GM18526 (cell line): ENCODE measurements around the gene B3GNT5.

Experiments used
- POLR2A ChIP-seq: IDR thresholded peaks from 3 replicates; pipeline ENCODE4 v1.6.1; 2011; ENCODE audit not compliant: insufficient read length; ENCODE audit errors: extremely low read depth

B3GNT5 gene

DNA sequence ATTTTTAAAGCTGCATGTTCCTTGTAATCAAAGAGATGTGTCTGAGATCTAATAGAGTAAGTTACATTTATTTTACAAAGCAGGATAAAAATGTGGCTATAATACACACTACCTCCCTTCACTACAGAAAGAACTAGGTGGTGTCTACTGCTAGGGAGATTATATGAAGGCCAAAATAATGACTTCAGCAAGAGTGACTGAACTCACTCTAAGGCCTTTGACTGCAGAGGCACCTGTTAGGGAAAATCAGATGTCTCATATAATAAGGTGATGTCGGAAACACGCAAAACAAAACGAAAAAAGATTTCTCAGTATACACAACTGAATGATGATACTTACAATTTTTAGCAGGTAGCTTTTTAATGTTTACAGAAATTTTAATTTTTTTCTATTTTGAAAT lies 19.1 kb downstream of the B3GNT5 start:
- TF ChIP-seq POLR2A, result no peak

DNA sequence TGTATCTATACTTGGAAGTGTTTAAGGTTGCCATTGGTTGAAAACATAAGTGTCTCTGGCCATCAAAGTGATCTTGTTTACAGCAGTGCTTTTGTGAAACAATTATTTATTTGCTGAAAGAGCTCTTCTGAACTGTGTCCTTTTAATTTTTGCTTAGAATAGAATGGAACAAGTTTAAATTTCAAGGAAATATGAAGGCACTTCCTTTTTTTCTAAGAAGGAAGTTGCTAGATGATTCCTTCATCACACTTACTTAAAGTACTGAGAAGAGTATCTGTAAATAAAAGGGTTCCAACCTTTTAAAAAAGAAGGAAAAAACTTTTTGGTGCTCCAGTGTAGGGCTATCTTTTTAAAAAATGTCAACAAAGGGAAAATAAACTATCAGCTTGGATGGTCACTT lies 19.7 kb downstream of the B3GNT5 start:
- no peak for TF ChIP-seq POLR2A

DNA sequence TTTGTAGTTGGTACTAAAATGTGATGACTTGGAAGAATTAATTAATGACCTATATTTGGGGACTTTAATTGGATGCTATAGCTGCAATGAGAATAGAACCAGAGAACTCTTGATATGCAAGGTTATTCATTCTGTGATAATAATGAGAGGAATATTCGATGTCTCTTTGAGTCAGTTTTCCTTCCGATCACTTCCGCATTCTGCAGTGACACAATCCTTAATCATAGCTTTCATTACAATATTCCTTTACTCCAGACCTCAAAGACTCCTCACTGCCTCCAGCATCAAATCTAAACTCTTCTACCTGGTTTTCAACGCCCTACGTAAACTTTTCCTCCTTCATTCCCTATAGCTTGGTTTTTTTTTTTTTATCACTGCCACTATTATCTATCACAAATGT lies 21.6 kb downstream of the B3GNT5 start:
- TF ChIP-seq POLR2A, result no peak

DNA sequence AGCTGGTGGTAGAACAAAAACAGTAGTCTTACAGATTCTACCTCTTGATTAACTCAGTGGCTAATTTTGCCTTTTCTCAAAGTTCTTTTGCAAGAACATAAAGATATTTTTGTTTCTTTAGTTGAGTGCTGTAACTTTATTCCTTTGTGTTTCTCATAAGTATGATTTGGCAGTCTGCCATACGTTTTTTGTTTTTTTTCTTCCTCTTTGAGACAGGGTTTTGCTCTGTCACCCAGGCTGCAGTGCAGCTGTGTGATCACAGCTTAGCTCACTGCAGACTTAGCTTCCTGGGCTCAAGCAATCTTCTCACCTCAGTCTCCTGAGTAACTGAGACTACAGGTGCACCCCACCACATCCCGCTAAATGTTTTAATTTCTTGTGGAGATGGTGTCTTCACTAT lies 22.4 kb downstream of the B3GNT5 start:
- no peak for TF ChIP-seq POLR2A

DNA sequence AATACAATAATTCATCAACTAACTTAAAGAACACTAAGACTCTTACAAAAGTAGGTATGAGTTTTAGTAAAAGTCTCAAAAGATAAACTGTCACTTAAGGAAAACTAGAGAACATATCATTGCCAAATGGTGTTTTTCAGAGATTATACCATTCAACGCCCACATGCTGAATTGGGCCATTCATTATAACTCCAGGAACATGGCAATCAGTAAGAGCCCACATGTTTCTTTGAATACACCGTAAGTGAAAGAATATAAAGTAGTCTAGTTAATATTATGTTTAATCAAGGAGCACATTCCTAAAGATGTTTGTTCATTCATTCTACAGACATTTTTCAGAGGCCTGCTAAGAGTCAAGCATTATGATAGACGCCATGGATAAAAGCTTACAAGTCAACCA lies 22.9 kb downstream of the B3GNT5 start:
- TF ChIP-seq POLR2A, result no peak

DNA sequence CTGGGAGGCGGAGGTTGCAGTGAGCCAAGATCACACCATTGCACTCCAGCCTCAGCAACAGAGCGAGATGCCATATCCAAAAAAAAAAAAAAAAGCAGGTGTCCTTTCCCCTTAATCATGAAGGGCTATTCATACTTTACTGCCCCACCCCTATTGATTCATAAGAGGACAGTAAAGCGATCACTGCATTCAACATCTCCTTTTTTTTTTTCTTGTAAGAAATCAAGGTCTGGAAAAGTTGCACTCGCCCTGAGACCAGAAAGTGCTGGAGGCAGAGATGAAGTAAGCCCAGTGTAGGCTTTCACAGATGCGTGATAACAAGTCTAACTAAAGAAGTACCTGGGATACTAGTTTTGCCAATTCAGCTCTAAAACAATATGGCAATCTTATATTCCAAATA lies 24.2 kb downstream of the B3GNT5 start:
- TF ChIP-seq POLR2A, result no peak

DNA sequence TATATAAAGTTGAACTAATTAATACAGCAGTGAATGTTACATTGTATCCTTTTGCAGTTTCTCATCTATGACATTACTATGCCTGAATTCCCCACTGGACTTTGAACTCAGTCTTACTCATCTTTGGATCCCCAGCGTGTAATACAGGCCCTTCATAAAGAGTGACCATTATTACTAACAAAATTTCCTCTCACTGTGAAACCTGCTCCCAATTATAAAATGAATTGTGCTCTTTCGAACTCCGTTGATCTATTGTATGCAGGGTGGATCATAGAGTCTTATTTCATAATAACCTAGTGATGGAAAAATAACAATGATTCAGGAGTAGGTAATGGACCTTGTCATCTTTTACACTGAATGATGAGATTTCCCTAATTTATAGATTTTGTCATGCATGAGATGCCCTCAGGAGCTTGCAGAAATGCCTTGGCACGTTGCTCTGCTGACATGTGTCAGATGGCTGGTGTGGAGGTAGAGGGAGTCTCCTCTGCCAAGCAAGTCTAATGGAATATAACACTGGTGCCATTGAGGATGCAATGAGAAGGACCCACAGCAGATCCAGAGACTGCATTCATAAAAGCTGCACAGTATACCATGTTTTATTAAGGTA lies 25.5 kb downstream of the B3GNT5 start:
- TF ChIP-seq POLR2A, result no peak

DNA sequence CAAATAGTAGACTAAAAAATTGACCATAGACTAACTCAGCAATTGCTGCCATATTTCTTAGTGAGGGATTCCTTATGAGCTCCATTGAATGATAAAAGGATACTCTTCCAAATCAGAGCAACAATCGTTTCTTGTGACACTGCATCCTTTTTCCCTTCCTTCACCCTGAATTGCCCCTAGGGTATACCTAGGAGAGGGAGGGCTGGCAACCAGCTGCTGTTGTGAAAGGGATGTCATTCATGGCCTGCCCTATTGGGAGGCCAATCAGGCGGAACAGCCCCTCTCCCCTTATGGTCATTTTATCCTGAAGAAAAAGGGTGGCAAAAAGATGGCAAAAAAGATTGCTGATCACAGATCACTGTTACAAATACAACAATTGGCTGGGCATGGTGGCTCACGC lies 26.3 kb downstream of the B3GNT5 start:
- no peak for TF ChIP-seq POLR2A

DNA sequence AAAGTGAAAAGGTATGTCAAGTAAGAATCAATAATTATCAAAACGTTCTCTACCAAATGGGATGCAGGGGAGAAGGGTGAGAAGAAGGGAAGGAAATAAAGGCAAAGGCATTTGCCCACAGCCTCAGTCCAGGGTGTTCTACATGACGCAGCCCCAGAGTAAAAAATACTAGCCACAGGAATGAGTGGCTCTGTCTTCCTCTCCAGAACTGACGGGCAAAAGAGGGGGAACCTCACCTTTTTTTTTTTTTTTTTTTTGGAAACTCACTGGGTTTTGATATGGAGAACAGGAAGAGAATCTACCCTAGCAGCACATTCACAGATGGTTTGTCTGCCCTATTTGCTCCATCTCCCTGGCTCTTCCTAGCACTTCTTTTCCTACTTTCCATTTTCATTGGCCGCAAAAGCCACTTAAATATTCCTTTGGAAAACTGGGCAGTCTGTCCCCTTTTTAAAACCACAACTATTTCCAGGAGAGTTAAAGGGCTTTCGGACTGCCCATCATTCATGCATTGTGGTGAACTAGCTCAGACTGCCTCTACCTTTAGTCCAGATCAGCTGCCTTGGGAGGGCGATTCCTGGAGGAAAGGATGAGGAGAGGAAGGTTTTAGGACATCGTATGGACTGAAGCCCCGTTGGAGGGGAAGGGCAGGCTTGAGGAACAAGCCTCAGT lies 28.2 kb downstream of the B3GNT5 start:
- no peak for TF ChIP-seq POLR2A

DNA sequence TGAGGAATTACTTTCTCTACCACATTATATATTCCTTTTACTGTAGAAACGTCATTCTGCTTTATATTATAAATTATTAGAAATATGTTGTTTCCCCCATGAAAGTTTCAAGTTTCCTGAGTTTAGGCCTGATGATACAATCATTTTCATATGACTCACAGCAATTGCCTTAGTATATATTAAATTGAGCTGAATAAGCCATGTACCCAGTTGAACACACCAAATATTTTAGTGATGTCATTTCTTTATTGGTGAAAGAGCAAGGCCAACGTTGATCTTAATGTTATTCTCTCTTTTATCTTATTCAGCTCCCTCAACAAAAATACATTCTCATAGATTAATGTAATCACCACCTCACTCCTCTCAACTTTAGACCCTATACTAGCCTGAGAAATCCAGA lies 30.8 kb downstream of the B3GNT5 start:
- no peak for TF ChIP-seq POLR2A

DNA sequence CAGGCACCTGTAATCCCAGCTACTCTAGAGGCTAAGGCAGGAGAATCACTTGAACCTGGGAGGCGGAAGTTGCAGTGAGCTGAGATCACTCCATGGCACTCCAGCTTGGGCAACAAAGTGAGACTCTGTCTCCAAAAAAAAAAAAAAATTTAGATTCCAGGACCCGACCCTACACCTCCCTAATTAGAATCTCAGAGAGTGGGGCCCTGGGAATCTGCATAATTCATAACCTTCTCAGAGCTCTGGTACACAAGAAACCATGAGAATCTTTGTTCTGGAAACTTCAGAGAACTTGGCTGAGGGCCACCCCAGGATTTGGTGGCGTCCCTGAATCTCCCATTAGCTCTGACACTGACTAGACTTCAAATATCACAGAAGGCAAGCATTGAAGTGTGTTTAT lies 31.5 kb downstream of the B3GNT5 start:
- TF ChIP-seq POLR2A, result no peak

DNA sequence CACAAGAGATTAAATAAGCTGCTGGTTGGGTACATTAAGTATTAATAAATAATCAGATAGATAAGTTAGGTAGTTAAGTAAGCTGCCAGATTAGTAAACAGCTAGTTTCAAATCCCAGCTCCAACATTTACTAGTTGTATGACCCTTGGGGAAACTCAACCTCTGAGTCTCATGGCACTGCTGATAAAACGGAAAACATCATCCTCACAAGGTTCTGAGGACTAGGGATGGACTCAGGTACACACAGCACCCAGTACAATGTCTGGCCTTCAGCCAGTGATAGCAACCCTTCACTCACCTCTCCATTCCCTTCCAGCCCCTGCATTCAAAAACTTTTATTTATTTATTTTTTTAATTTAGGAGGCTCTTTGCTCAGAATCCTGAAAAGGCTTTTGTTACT lies 32.3 kb downstream of the B3GNT5 start:
- no peak for TF ChIP-seq POLR2A

DNA sequence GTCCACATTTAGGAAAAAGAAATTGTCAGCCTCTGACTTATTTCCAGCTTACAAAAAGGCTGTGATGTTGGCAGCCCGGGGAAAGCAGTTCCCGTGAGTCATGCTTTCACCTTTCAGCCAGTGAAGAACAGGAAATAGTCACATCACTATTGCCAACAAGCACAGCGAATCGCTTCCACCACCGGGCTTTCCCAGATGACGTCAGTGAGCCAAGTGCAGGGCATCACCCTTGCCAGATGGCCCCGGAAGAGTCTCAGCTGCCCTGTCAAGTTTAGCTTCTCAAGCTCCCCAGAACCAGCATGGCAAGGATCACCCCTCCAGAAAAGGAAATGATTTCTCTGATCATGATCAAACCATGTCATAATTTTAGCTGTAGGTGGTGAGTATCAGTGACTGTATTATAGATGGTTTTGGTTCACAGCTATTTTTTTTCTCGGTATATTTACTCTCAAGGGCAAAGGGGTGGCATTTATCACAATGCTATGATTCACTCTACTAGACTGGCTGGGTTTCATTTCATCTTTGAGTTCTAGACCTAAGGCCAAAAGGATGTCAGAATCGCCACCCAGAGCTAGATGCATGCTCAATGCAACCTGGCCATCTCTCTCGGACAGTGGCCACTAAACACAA lies 32.9 kb downstream of the B3GNT5 start:
- TF ChIP-seq POLR2A, result peak; percentile 39

DNA sequence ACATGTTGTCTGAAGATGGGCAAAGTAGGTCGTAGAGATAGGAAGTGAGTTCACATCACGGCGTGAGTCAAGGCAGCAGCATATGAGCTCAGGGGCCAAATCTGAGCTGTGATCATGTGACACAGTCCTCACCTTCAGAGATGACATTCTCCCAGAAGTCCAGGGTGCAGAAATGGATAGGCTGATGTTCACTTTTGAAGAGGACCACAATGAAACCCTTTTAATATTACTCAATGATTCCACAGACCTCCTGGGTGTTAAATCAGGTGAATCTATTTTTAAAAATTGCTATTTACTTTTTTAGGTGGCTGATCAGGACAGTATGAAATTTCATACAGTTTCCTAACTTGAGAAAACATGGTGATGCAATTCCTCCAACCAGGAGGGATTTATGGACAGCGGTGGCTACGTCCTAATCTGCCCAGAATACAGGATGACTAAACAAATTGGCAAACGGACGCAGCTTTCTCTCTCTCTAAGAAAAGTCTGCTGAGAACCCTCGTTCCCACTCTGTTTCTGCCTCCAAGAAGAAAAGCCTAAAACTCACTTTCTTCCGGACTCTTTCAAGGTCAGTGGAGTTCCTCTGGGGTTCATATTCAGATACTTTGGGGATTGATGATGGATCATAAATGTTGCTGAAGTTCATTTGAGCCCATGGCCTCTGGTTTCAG lies 34.4 kb downstream of the B3GNT5 start:
- TF ChIP-seq POLR2A, result no peak

DNA sequence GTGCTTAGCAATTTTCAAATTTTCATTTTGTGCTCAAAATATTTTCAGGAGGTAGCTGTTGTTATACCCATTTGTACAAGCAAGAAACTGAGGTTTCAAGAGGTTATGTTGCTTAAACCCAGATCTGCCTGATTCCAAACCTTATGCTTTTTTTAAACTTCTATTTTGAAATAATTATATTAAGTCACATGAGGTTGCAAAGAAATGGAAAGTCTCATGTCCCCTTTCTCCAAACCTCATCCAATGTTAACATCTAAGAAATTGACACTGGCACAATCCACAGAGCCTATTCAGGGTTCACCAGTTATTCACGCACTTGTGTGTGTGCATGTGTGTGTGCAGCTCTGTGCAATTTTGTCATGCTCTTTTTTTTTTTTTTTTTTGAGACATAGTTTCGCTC lies 35.1 kb downstream of the B3GNT5 start:
- no peak for TF ChIP-seq POLR2A

DNA sequence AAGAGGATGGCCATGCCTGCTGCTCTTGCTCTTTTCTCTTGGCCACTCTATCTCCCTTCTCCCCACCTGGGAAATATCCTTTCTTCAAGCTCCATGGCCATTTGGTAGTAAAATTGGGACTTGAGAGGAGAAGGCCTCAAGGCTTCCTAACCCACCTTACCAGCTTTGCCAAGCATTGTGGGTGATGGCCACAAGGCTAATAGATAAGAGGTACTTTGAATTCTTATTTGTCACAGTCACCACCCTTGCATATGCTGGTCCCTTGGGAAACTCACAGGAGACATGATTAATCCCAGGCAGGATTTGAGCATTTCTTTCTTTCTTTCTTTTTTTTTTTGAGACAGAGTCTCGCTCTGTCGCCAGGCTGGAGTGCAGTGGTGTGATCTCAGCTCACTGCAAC lies 37.2 kb downstream of the B3GNT5 start:
- TF ChIP-seq POLR2A, result no peak
